Vagina (tissue), 2 donors: Measurements from ENCODE around the gene ZBTB20.

Experiments
- POLR2AphosphoS5 ChIP-seq, 2 donors: sonication (generic); formaldehyde crosslinking; IDR thresholded peaks; one replicate each; pipeline ENCODE4 v1.9.0; 2017; ENCODE audit warnings: antibody characterized with exemption in 2 of 2, mild to moderate bottlenecking in 2 of 2, low read depth in 1 of 2; ENCODE audit not compliant: insufficient read depth in 1 of 2
- TF ChIP-seq, protein P1 (sequence below), 3 experiments: fragments of 450-650 bp in 2 of 3; fragments of 200-600 bp in 1 of 3; sonication (generic) in 1 of 3; IDR thresholded peaks; one replicate each; pipeline ENCODE4 v1.5.1; 2017 to 2019; ENCODE audit warnings: antibody characterized with exemption in 3 of 3, mild to moderate bottlenecking in 2 of 3, moderate library complexity in 2 of 3

GRCh38 chr3:115052906-115053305, 94.2 kb downstream of the ZBTB20 start:
- TF ChIP-seq, protein P1, sequence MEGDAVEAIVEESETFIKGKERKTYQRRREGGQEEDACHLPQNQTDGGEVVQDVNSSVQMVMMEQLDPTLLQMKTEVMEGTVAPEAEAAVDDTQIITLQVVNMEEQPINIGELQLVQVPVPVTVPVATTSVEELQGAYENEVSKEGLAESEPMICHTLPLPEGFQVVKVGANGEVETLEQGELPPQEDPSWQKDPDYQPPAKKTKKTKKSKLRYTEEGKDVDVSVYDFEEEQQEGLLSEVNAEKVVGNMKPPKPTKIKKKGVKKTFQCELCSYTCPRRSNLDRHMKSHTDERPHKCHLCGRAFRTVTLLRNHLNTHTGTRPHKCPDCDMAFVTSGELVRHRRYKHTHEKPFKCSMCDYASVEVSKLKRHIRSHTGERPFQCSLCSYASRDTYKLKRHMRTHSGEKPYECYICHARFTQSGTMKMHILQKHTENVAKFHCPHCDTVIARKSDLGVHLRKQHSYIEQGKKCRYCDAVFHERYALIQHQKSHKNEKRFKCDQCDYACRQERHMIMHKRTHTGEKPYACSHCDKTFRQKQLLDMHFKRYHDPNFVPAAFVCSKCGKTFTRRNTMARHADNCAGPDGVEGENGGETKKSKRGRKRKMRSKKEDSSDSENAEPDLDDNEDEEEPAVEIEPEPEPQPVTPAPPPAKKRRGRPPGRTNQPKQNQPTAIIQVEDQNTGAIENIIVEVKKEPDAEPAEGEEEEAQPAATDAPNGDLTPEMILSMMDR (IDR thresholded peaks at IDR 0.05): no peak
- TF ChIP-seq POLR2AphosphoS5 (IDR thresholded peaks at IDR 0.05; ENCODE audit: insufficient read depth in 1 of 2, low read depth in 1 of 2): no peak
